CD4-positive, alpha-beta T cell (primary cell): Measurements from ENCODE around the gene DARS1. TPM values are rescaled to one million over a fixed set of nuclear protein-coding genes. Genes with fewer than 3 reads are reported as not detected.

Experiments used
- ATAC-seq: fragments of 200-7000 bp; cut with Tn5 transposase; one replicate; pipeline ENCODE4 v1.10.0; 2022; ENCODE audit warnings: mild to moderate bottlenecking; ENCODE audit not compliant: poor library complexity
- CTCF ChIA-PET: fragments of 350-600 bp; sonication (Branson Sonifier 250); formaldehyde crosslinking; loops from one replicate; lab custom pipeline; 2021; ENCODE audit warnings: antibody characterized with exemption, inconsistent platforms; lab: Charles Lee
- POLR2A ChIA-PET: fragments of 350-600 bp; sonication (Branson Sonifier 250); formaldehyde crosslinking; loops from one replicate; lab custom pipeline; 2021; ENCODE audit warnings: antibody characterized with exemption, inconsistent platforms; lab: Charles Lee
- DNase-seq, 14 experiments: peaks; one replicate each; pipeline ENCODE4 v3.0.0-alpha.2; 2013 to 2020; ENCODE audit warnings: mixed read lengths in 2 of 14
- H3K27ac ChIP-seq, 2 donors: one replicate each; pipeline versions ENCODE4 v1.5.1 to v1.7.0; 2013; ENCODE audit warnings: low read length in 2 of 2, low read depth in 1 of 2, mild to moderate bottlenecking in 1 of 2
- H3K27me3 ChIP-seq, 2 experiments: 1 replicate in 1 of 2; 2 replicates in 1 of 2; pipeline versions ENCODE4 v1.6.1 to v1.7.0; 2013; ENCODE audit warnings: low read length in 2 of 2, control low read depth in 1 of 2, mild to moderate bottlenecking in 1 of 2, moderate library complexity in 1 of 2; ENCODE audit not compliant: insufficient read depth in 2 of 2, control insufficient read depth in 1 of 2
- H3K36me3 ChIP-seq: one replicate; pipeline ENCODE4 v1.6.1; 2013; ENCODE audit warnings: low read length, control low read depth; ENCODE audit not compliant: insufficient read depth
- H3K4me1 ChIP-seq: one replicate; pipeline ENCODE4 v1.6.1; 2013; ENCODE audit warnings: low read length, control low read depth; ENCODE audit not compliant: insufficient read depth
- H3K4me3 ChIP-seq: one replicate; pipeline ENCODE4 v1.5.1; 2013; ENCODE audit warnings: mild to moderate bottlenecking, low read length, moderate library complexity
- H3K9me3 ChIP-seq, 2 experiments: 1 replicate in 1 of 2; 2 replicates in 1 of 2; pipeline versions ENCODE4 v1.6.1 to v1.7.0; 2013; ENCODE audit warnings: low read length in 2 of 2, mild to moderate bottlenecking in 2 of 2, control low read depth in 1 of 2, moderate library complexity in 1 of 2; ENCODE audit not compliant: control insufficient read depth in 1 of 2, insufficient read depth in 1 of 2
- H3K27ac Mint-ChIP-seq: one replicate; pipeline ENCODE4 v1.8.0; 2020; ENCODE audit warnings: mixed read lengths
- H3K27me3 Mint-ChIP-seq: one replicate; pipeline ENCODE4 v1.8.0; 2021; ENCODE audit warnings: mixed read lengths
- H3K36me3 Mint-ChIP-seq: one replicate; pipeline ENCODE4 v1.8.0; 2021; ENCODE audit warnings: low read depth, mixed read lengths
- H3K4me1 Mint-ChIP-seq: one replicate; pipeline ENCODE4 v1.8.0; 2021; ENCODE audit warnings: low read depth, mixed read lengths
- H3K4me3 Mint-ChIP-seq: one replicate; pipeline ENCODE4 v1.8.0; 2020; ENCODE audit warnings: mild to moderate bottlenecking, mixed read lengths
- H3K9me3 Mint-ChIP-seq: one replicate; pipeline ENCODE4 v1.8.0; 2020; ENCODE audit warnings: mixed read lengths
- intact Hi-C, 2 experiments: fragments of 100-400 bp; cut with DNase I in 1 of 2; cut with micrococcal nuclease in 1 of 2; formaldehyde crosslinking; loops; one replicate each; pipeline versions ENCODE4 v1.15.1 to v1.9.0; 2023 to 2025; cut with DNase I, micrococcal nuclease
- total RNA-seq, 174 experiments: library from RNA in 2 of 174; stranded (reverse) in 2 of 174; gene quantifications; one replicate each; pipeline ENCODE4 v1.2.3 and lab custom pipeline; 2021 to 2026
- TF ChIP-seq, protein P1 (sequence below): fragments of 200-600 bp; IDR thresholded peaks from one replicate; pipeline ENCODE4 v1.8.0; 2022; ENCODE audit warnings: antibody characterized with exemption, mild to moderate bottlenecking

The DARS1 gene
- total RNA-seq, 2 experiments from 2014 or later: 38.2 to 41.7 TPM

- Mint-ChIP-seq H3K4me3 (no peak overlapping the region), H3K9me3 (no peaks in the 10 kb centered on the region), H3K4me1 (peaks cover 9% of the 10 kb centered on the region), H3K27me3 (no peaks in the 10 kb centered on the region), H3K36me3 (no peaks in the 10 kb centered on the region), H3K27ac (no peak overlapping the region)
- no peak for ATAC-seq
- Histone ChIP-seq H3K9me3 (no peaks in the 10 kb centered on the region), H3K36me3 (no peaks in the 10 kb centered on the region), H3K4me1 (peaks cover 4% of the 10 kb centered on the region), H3K27ac (no peak overlapping the region), H3K4me3 (no peak overlapping the region), H3K27me3 (no peaks in the 10 kb centered on the region)
- intact Hi-C loops: no loop called here
- peak in 3 of 14 experiments; percentile 35 to 45 (median 37) for DNase-seq
- ChIA-PET CTCF (no interaction called here), POLR2A (interaction anchor here (1.0 to 1.5 kb wide), 3 partner anchors 16 to 120 kb away, joined by 3 read pairs; no protein-coding TSS in a partner anchor)
- TF ChIP-seq, protein P1, sequence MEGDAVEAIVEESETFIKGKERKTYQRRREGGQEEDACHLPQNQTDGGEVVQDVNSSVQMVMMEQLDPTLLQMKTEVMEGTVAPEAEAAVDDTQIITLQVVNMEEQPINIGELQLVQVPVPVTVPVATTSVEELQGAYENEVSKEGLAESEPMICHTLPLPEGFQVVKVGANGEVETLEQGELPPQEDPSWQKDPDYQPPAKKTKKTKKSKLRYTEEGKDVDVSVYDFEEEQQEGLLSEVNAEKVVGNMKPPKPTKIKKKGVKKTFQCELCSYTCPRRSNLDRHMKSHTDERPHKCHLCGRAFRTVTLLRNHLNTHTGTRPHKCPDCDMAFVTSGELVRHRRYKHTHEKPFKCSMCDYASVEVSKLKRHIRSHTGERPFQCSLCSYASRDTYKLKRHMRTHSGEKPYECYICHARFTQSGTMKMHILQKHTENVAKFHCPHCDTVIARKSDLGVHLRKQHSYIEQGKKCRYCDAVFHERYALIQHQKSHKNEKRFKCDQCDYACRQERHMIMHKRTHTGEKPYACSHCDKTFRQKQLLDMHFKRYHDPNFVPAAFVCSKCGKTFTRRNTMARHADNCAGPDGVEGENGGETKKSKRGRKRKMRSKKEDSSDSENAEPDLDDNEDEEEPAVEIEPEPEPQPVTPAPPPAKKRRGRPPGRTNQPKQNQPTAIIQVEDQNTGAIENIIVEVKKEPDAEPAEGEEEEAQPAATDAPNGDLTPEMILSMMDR: no peak
Measured at GRCh38 chr2:135997380-135997779, 12.0 kb upstream of the DARS1 start.

DNA sequence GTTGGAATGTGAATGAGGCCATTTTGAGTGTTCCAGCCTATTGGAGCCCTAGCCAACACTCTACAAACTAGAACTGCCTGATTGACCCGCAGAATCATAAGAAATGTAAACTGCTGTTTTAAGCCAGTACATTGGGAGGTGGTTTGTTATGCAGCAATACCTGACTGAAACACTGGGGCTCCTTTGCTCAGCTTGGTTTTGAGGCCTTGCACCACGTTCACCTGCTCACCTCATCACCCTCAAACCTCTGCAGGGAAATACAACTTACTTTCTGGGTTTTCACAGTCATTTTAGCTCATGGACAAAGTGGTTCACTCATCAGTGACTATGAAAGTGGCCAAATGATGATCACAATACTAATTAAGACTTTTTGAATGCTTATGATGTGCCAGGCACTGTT is 10.9 kb upstream of the DARS1 start:
- ATAC-seq (no peak), DNase-seq (no peak)
- Histone ChIP-seq H3K9me3 (no peaks in the 10 kb centered on the region), H3K36me3 (no peaks in the 10 kb centered on the region), H3K27ac (no peak overlapping the region), H3K4me3 (no peak overlapping the region), H3K27me3 (no peaks in the 10 kb centered on the region), H3K4me1 (peaks cover 4% of the 10 kb centered on the region)
- Mint-ChIP-seq H3K27me3 (no peaks in the 10 kb centered on the region), H3K4me3 (no peak overlapping the region), H3K36me3 (no peaks in the 10 kb centered on the region), H3K9me3 (no peaks in the 10 kb centered on the region), H3K4me1 (peaks cover 9% of the 10 kb centered on the region), H3K27ac (no peak overlapping the region)
- CTCF ChIA-PET: interaction anchor here (1.4 kb wide), 1 partner anchor 14 kb away, joined by 3 read pairs; no protein-coding TSS in a partner anchor
- TF ChIP-seq, protein P1: no peak
- POLR2A ChIA-PET: no interaction called here
- intact Hi-C loops: no loop called here

DNA sequence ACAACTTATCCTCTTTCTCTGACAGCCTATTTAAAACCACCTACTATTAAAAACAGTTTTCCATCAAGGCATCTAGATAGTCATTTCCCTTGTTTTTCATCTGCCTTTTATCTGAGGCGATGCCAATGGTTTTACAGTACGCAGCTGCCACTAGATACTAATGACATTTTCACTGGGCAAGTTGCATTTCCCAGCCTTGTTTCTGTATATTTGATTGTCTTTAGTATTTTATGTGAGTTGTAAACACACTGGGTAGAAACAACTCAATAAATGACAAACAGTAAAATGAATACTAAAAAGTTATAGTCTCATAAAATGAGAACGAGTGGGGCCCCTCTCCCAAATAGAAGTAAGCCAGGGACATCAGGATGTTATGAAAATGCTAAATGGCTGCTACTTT is 8.9 kb upstream of the DARS1 start:
- ATAC-seq (no peak), DNase-seq (no peak)
- Mint-ChIP-seq H3K9me3 (no peaks in the 10 kb centered on the region), H3K4me3 (no peak overlapping the region), H3K27me3 (no peaks in the 10 kb centered on the region), H3K4me1 (peaks cover 5% of the 10 kb centered on the region), H3K27ac (no peak overlapping the region), H3K36me3 (no peaks in the 10 kb centered on the region)
- H3K9me3 ChIP-seq: no peaks in the 10 kb centered on the region
- H3K27me3 ChIP-seq: no peaks in the 10 kb centered on the region
- peaks cover 4% of the 10 kb centered on the region for H3K4me1 ChIP-seq
- ChIA-PET CTCF (no interaction called here), POLR2A (no interaction called here)
- intact Hi-C loops: no loop called here
- H3K27ac ChIP-seq: no peak overlapping the region
- TF ChIP-seq, protein P1: no peak
- H3K36me3 ChIP-seq: no peaks in the 10 kb centered on the region
- no peak overlapping the region for H3K4me3 ChIP-seq
